ENCODE data around the gene ACRV1. TPM values are rescaled to one million over a fixed set of nuclear protein-coding genes. Genes with fewer than 3 reads are reported as not detected.

Gene ACRV1
- total RNA-seq, 1 donor from 2014 or later = not detected

DNA sequence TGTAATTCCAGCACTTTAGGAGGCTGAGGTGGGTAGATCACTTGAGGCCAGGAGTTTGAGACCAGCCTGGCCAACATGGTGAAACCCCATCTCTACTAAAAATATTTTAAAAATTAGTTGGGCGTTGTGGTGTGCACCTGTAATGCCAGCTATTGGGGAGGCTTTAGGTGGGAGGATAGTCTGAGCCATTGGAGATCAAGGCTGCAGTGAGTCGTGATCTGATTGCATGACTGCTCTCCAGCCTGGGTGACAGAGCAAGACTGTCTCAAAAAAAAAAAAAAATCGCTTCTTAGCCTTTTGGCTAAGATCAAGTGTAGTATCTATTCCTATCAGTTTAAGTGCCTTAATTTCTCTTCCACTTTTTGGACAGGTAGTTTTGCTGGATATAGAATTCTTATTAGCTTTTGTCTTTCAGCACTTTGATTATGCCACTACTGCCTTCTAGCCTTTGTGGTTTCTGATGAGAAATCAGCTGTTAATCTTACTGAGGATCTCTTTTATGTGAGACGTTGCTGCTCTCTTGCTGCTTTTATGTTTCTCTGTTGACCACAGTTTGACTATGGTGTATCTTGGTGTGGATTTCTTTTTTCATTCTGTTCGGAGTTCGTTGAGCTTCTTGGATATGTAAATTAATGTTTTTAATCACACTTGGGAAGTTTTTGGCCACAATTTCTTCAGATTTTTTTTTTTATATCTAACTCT, 31.0 kb downstream of the ACRV1 start:
- H3K4me1 ChIP-seq = no peaks in the 10 kb centered on the region

DNA sequence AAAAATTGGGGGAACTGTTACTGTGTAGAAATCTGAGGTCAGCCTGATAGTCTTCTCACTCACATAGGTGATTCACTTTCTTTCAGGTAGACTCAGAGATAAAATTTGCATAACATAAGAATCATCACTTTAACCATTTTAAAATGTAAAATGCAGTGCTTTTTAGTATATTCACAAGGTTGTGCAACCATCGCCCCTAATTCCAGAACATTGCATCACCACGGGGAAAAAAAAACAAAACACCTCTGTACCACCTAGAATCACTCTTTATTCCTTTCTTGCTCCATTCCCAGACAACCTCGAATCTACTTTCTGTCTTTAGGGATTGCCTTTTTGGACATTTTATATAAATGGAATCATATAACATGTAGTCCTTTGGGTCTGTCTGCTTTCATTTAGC, 34.8 kb downstream of the ACRV1 start:
- TF ChIP-seq CTCF (IDR thresholded peaks at IDR 0.05) = no peak
- Histone ChIP-seq H3K9me3 (no peaks in the 10 kb centered on the region), H3K27me3 (no peaks in the 10 kb centered on the region), H3K4me3 (no peak overlapping the region), H3K4me1 (no peaks in the 10 kb centered on the region), H3K36me3 (no peaks in the 10 kb centered on the region), H3K27ac (no peak overlapping the region)
- intact Hi-C loops (cut with DNase I) = no loop called here
- no peak for DNase-seq (ENCODE audit: low spot score in 2 of 2)

More for the DNA sequence above, 31.0 kb downstream of the ACRV1 start:
- no peak overlapping the region for H3K4me3 ChIP-seq
- no peak for DNase-seq (ENCODE audit: low spot score in 2 of 2)
- no peak overlapping the region for H3K27ac ChIP-seq
- no peaks in the 10 kb centered on the region for H3K36me3 ChIP-seq
- intact Hi-C loops (cut with DNase I) = no loop called here
- H3K9me3 ChIP-seq = no peaks in the 10 kb centered on the region
- TF ChIP-seq CTCF (IDR thresholded peaks at IDR 0.05) = no peak
- H3K27me3 ChIP-seq = no peaks in the 10 kb centered on the region

DNA sequence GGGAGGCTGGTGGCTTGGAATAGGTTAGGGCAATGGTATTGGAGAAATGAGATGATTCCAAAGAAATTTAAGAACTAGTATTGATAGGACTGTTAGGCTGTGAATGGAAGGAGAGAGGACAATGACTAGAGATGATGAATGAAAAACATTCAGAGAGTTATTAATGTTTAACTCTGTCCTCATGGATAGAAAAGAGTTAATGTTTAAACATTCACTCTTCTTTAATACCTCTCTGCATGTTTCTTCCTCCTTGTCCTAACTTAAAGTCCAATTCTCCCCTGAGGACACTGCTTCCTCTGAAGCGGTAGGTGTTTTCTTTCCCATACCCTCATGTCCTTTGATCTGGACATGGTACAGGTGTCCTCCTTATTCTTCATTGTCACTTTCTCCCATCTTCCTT, 42.3 kb downstream of the ACRV1 start:
- Histone ChIP-seq H3K27ac (no peak overlapping the region), H3K4me3 (no peak overlapping the region), H3K4me1 (no peaks in the 10 kb centered on the region), H3K27me3 (no peaks in the 10 kb centered on the region), H3K36me3 (no peaks in the 10 kb centered on the region), H3K9me3 (no peaks in the 10 kb centered on the region)
- no peak for DNase-seq (ENCODE audit: low spot score in 2 of 2)
- intact Hi-C loops (cut with DNase I) = no loop called here
- TF ChIP-seq CTCF (IDR thresholded peaks at IDR 0.05) = no peak

GRCh38 chr11:125637840-125638239, 42.8 kb downstream of the ACRV1 start:
- no peaks in the 10 kb centered on the region for H3K27me3 ChIP-seq
- intact Hi-C loops (cut with DNase I) = no loop called here

DNA sequence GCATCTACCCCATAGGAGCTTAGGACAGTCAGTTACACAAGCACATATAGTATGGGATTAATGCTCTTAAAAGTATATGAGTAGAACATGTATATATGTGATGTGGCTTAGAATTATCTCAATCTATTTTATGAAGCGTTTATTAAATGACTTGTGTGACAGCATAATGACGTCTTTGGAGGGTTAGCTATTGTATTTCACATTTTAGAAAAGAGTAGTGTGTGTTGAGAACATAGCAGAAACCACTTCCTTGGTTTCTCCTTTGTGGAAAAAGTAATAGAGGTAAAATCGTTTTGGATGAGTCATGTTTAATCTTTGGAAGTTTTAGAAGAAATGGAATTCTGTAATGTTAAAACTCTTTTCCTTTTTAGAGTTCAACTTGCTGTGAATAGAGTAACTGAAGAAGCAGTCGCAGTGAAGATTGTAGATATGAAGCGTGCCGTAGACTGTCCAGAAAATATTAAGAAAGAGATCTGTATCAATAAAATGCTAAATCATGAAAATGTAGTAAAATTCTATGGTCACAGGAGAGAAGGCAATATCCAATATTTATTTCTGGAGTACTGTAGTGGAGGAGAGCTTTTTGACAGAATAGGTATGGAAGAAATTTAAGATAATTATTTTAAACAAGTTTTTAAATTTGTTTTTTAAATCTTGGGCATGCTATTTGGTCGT, 53.3 kb downstream of the ACRV1 start:
- no peaks in the 10 kb centered on the region for H3K36me3 ChIP-seq
- H3K27ac ChIP-seq = no peak overlapping the region
- no peak for DNase-seq (ENCODE audit: low spot score in 2 of 2)
- TF ChIP-seq CTCF (IDR thresholded peaks at IDR 0.05) = no peak
- H3K4me3 ChIP-seq = no peak overlapping the region
- H3K9me3 ChIP-seq = no peaks in the 10 kb centered on the region
- H3K4me1 ChIP-seq = peaks cover 0 to 17% of the 10 kb centered on the region in 2 donors
- intact Hi-C loops (cut with DNase I) = loop anchor here (5.0 to 10.0 kb wide), 4 partner anchors 260 to 673 kb away; partner anchors contain the start of genes CCDC15, FAM118B, FOXRED1 and HYLS1
- H3K27me3 ChIP-seq = no peaks in the 10 kb centered on the region

More at GRCh38 chr11:125637840-125638239, 42.8 kb downstream of the ACRV1 start:
- H3K36me3 ChIP-seq = no peaks in the 10 kb centered on the region
- DNase-seq (ENCODE audit: low spot score in 2 of 2) = no peak
- no peak overlapping the region for H3K27ac ChIP-seq
- H3K4me3 ChIP-seq = no peak overlapping the region
- H3K4me1 ChIP-seq = no peaks in the 10 kb centered on the region
- TF ChIP-seq CTCF (IDR thresholded peaks at IDR 0.05) = no peak
- H3K9me3 ChIP-seq = no peaks in the 10 kb centered on the region

Data from ascending aorta (tissue), 2 donors.